Activated B cell treated with CpG ODN at 0.5 μM for 24 hours (primary cell): Measurements from ENCODE around the gene WWOX. TPM values are rescaled to one million over a fixed set of nuclear protein-coding genes. Genes with fewer than 3 reads are reported as not detected.

ENCODE experiments used
- ATAC-seq: fragments of 200-7000 bp; cut with Tn5 transposase; one replicate; pipeline ENCODE4 v1.10.0; 2021; ENCODE audit warnings: low read depth, mild to moderate bottlenecking, moderate library complexity
- CTCF ChIA-PET: fragments of 350-600 bp; sonication (Branson Sonifier 250); formaldehyde crosslinking; loops from one replicate; lab custom pipeline; 2021; ENCODE audit warnings: antibody characterized with exemption; lab: Charles Lee
- POLR2A ChIA-PET: fragments of 350-600 bp; sonication (Branson Sonifier 250); formaldehyde crosslinking; loops from one replicate; lab custom pipeline; 2021; ENCODE audit warnings: antibody characterized with exemption; lab: Charles Lee
- DNase-seq: peaks from one replicate; pipeline ENCODE4 v3.0.0; 2022
- H3K27ac Mint-ChIP-seq: one replicate; pipeline ENCODE4 v1.8.0; 2020; ENCODE audit warnings: mixed read lengths
- H3K27me3 Mint-ChIP-seq: one replicate; pipeline ENCODE4 v1.8.0; 2021; ENCODE audit warnings: mixed read lengths
- H3K36me3 Mint-ChIP-seq: one replicate; pipeline ENCODE4 v1.8.0; 2021; ENCODE audit warnings: low read depth, mixed read lengths
- H3K4me1 Mint-ChIP-seq: one replicate; pipeline ENCODE4 v1.8.0; 2021; ENCODE audit warnings: mixed read lengths
- H3K4me3 Mint-ChIP-seq: one replicate; pipeline ENCODE4 v1.8.0; 2020; ENCODE audit warnings: mild to moderate bottlenecking, mixed read lengths
- H3K9me3 Mint-ChIP-seq: one replicate; pipeline ENCODE4 v1.8.0; 2020; ENCODE audit warnings: mixed read lengths
- intact Hi-C: fragments of 100-400 bp; cut with micrococcal nuclease; formaldehyde crosslinking; loops from one replicate; pipeline ENCODE4 v1.15.1; 2024
- total RNA-seq: library from RNA; stranded (reverse); gene quantifications from 2 replicates; pipeline ENCODE4 v1.2.3, GENCODE V29; 2022
- TF ChIP-seq, protein P1 (sequence below): fragments of 200-600 bp; IDR thresholded peaks from one replicate; pipeline ENCODE4 v1.8.0; 2022; ENCODE audit warnings: antibody characterized with exemption, mild to moderate bottlenecking

The WWOX gene
- total RNA-seq, 1 donor from 2014 or later, result 22.6 TPM

DNA sequence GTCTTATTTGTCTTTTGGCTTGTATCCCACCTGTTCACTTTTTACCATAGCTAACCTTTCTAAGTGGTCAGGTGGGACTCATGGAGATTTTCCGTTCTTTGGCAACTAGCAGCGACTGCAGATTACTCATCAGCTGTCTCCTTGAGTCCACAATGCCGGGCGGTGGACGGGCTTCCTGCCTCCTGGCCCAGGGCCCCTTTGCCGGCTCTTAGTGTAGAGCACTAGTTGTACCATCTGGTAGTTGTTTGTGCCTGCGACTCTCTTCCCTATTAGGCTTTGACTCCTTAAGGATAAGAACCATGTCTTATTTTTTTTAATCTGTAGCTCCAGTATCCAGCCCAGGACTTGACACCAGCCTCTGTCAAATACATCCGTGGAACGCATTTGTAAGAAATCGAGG, 399.9 kb downstream of the WWOX start:
- TF ChIP-seq, protein P1, sequence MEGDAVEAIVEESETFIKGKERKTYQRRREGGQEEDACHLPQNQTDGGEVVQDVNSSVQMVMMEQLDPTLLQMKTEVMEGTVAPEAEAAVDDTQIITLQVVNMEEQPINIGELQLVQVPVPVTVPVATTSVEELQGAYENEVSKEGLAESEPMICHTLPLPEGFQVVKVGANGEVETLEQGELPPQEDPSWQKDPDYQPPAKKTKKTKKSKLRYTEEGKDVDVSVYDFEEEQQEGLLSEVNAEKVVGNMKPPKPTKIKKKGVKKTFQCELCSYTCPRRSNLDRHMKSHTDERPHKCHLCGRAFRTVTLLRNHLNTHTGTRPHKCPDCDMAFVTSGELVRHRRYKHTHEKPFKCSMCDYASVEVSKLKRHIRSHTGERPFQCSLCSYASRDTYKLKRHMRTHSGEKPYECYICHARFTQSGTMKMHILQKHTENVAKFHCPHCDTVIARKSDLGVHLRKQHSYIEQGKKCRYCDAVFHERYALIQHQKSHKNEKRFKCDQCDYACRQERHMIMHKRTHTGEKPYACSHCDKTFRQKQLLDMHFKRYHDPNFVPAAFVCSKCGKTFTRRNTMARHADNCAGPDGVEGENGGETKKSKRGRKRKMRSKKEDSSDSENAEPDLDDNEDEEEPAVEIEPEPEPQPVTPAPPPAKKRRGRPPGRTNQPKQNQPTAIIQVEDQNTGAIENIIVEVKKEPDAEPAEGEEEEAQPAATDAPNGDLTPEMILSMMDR, result no peak
- intact Hi-C loops, result no loop called here
- no peak overlapping the region for H3K4me3 Mint-ChIP-seq
- no peak for DNase-seq
- ChIA-PET POLR2A (no interaction called here), CTCF (no interaction called here)
- no peak for ATAC-seq
- no peaks in the 10 kb centered on the region for H3K27me3 Mint-ChIP-seq
- no peaks in the 10 kb centered on the region for H3K9me3 Mint-ChIP-seq
- no peaks in the 10 kb centered on the region for H3K36me3 Mint-ChIP-seq
- H3K4me1 Mint-ChIP-seq, result no peaks in the 10 kb centered on the region
- H3K27ac Mint-ChIP-seq, result no peak overlapping the region

DNA sequence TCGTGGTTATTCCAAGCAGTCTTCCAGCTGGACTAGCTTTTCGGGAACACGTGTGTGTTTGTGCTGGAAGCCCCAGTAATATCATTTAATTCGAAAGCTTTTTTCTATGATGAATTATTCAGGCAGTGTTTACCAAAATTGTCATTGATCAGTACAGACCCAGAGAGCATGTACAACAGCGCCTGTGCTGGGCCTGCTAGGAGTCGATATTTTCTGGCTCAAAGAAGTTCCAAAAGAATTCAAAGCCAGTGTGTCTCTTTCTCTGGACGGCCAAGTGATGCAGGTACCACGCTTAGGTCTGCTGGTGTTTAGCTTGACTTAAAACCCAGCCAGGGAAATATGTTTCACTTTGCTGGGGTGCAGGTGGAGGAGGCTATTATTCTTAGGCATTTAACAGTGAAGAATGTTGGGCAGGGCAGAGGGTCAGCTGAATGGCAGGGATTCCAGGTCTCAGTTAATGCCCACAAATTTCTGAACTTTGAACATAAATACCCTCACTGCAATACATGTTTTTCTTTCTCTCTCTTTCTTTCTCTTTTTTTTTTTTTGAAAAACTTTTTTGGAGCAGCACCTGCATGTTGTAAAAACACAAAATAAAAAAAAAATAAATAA, 401.3 kb downstream of the WWOX start:
- Mint-ChIP-seq H3K9me3 (no peaks in the 10 kb centered on the region), H3K27ac (no peak overlapping the region), H3K4me1 (no peaks in the 10 kb centered on the region), H3K27me3 (no peaks in the 10 kb centered on the region), H3K36me3 (no peaks in the 10 kb centered on the region), H3K4me3 (no peak overlapping the region)
- DNase-seq, result no peak
- ChIA-PET CTCF (interaction anchor here (1.0 kb wide), 1 partner anchor 270 kb away, joined by 3 read pairs; no protein-coding TSS in a partner anchor), POLR2A (no interaction called here)
- intact Hi-C loops, result no loop called here
- TF ChIP-seq, protein P1, result no peak
- ATAC-seq, result no peak

DNA sequence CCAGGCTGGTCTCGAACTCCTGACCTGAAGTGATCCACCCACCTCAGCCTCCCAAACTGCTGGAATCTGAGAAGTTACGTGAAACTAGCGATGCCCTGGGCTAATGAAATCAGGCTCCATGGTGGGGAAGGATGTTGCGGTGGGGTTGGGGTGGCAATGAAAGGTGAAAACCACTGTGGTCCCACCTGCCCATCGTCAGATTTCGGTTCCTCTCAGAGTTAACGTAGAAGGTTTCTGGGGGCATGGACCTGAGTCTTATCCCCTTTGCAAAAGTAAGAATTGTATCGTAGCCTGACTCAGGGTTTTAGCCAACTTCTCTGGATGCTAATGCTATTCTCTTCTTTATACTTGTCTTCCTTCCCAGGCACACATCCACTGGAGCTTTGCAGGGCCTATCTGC, 402.3 kb downstream of the WWOX start:
- intact Hi-C loops, result no loop called here

DNA sequence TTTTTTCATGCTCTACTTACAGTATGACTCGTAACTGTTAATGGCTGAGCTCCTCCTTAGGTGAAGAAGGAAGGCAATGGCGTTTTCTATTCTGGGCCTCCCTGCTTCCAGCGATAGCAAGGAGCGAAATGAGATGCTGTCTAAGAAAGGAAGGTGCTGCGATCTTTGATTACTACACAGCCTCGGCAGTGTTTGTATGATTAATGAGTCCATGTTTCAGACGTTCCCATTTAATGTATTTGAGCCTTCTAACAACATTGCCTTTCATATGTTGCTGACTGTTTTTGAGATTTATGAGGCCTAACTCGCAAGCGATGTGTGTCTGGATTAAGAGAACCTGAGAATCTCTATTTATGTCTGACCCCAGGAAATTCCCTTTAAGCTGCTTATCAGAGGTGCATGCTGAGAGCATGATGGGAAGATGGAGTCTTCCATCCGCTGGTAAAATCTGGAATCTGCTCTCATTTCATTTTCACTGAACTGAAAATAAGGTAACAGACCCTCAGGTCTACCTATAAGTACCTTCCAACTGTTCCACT, 403.4 kb downstream of the WWOX start:
- Mint-ChIP-seq H3K27me3 (no peaks in the 10 kb centered on the region), H3K4me1 (no peaks in the 10 kb centered on the region), H3K27ac (no peak overlapping the region), H3K36me3 (no peaks in the 10 kb centered on the region), H3K9me3 (no peaks in the 10 kb centered on the region), H3K4me3 (no peak overlapping the region)
- TF ChIP-seq, protein P1, result no peak
- POLR2A ChIA-PET, result no interaction called here
- DNase-seq (no peak), ATAC-seq (no peak)
- CTCF ChIA-PET, result interaction anchor here (3.3 kb wide), 1 partner anchor 268 kb away, joined by 18 read pairs; no protein-coding TSS in a partner anchor
- intact Hi-C loops, result loop anchor here (1.0 kb wide), 1 partner anchor 1099 kb away; no protein-coding TSS in a partner anchor

More for the DNA sequence above, 402.3 kb downstream of the WWOX start:
- ChIA-PET CTCF (no interaction called here), POLR2A (no interaction called here)
- Mint-ChIP-seq H3K36me3 (no peaks in the 10 kb centered on the region), H3K4me1 (no peaks in the 10 kb centered on the region), H3K27me3 (no peaks in the 10 kb centered on the region), H3K27ac (no peak overlapping the region), H3K9me3 (no peaks in the 10 kb centered on the region), H3K4me3 (no peak overlapping the region)
- TF ChIP-seq, protein P1, result no peak
- no peak for ATAC-seq
- no peak for DNase-seq

GRCh38 chr16:78503602-78504001, 404.1 kb downstream of the WWOX start:
- no peaks in the 10 kb centered on the region for H3K27me3 Mint-ChIP-seq
- ChIA-PET POLR2A (no interaction called here), CTCF (interaction anchor here (0.7 to 3.3 kb wide), 2 partner anchors 266 to 268 kb away, joined by 3 to 18 read pairs; no protein-coding TSS in a partner anchor)
- DNase-seq (no peak), ATAC-seq (no peak)
- H3K9me3 Mint-ChIP-seq, result no peaks in the 10 kb centered on the region
- H3K4me1 Mint-ChIP-seq, result no peaks in the 10 kb centered on the region
- H3K36me3 Mint-ChIP-seq, result no peaks in the 10 kb centered on the region
- H3K4me3 Mint-ChIP-seq, result no peak overlapping the region
- intact Hi-C loops, result loop anchor here (1.0 kb wide), 1 partner anchor 1099 kb away; no protein-coding TSS in a partner anchor
- no peak overlapping the region for H3K27ac Mint-ChIP-seq
- TF ChIP-seq, protein P1, result peak; percentile 31
